MM.1S (cell line): ENCODE results near the gene AKAP13.

Experiments
- CTCF ChIP-seq: fragments of 300-600 bp; sonication (generic); IDR thresholded peaks from 2 replicates; pipeline ENCODE4 v1.5.1; 2016; ENCODE audit warnings: antibody characterized with exemption, low read length, mixed read lengths
- EZH2 ChIP-seq: fragments of 300-600 bp; sonication (generic); optimal IDR thresholded peaks from 2 replicates; pipeline ENCODE3; 2017; ENCODE audit warnings: low read depth, mild to moderate bottlenecking, antibody characterized with exemption, low read length, mixed read lengths

GRCh38 chr15:85646538-85647091 is 266.2 kb downstream of the AKAP13 start:
- no peak for TF ChIP-seq CTCF
- TF ChIP-seq EZH2: no peak
